Right lobe of liver (tissue), 4 donors: ENCODE data around the gene MMS22L.

Experiments used
- CTCF ChIP-seq, 4 donors: fragments of 200-600 bp in 3 of 4; fragments of 450-650 bp in 1 of 4; IDR thresholded peaks; one replicate each; pipeline versions ENCODE4 v1.5.1 to v1.8.0; 2016 to 2022; ENCODE audit warnings: antibody characterized with exemption in 4 of 4, mild to moderate bottlenecking in 2 of 4
- POLR2A ChIP-seq: fragments of 450-650 bp; IDR thresholded peaks from one replicate; pipeline ENCODE4 v1.6.1; 2017; ENCODE audit warnings: antibody characterized with exemption, mild to moderate bottlenecking
- donor health status: DM: no; HTN: no; CAD: no.
- donor health status: DM: no; HTN: no; CAD: no.
- donor health status: DM: no; HTN: yes; CAD: no.

DNA sequence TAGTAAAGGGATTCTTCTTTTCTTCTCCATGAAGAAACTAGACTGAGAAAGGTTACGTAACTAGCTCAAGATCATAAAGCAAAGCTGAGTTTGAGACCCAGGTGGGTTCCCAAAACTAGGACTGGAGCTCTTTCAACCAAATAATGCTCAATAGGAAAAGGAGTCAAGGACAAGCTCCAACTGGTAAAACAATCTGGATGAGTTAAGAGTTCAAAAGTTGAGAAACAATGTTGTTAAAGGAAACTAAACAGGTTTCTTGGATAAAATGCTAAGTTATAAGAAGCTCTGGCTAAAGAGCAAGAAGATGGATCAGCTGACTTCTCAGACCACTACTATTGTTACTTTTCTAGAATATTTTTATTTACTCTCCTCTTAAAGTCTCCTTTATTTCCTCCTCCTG is 137.3 kb downstream of the MMS22L start:
- TF ChIP-seq POLR2A (no peak), CTCF (IDR thresholded peaks at IDR 0.05) (no peak)
